HuH-7 (cell line): Measurements from ENCODE around the gene CHPF.

ENCODE experiments used
- DNase-seq: peaks from one replicate; pipeline ENCODE4 v3.0.0; 2011; ENCODE audit warnings: low spot score

The CHPF gene

GRCh38 chr2:219551441-219552381, 8.1 kb upstream of the CHPF start:
- DNase-seq: no peak

GRCh38 chr2:219549619-219550018, 6.0 kb upstream of the CHPF start:
- no peak for DNase-seq

- DNase-seq: no peak
Measured at GRCh38 chr2:219548990-219549389, 5.4 kb upstream of the CHPF start.

GRCh38 chr2:219547621-219548020, 4.0 kb upstream of the CHPF start:
- no peak for DNase-seq

- DNase-seq: no peak
Measured at GRCh38 chr2:219545943-219546352, 2.3 kb upstream of the CHPF start.

- DNase-seq: no peak
Measured at GRCh38 chr2:219545295-219545942, 1.8 kb upstream of the CHPF start.

GRCh38 chr2:219544567-219544966, 958 bp upstream of the CHPF start:
- no peak for DNase-seq

GRCh38 chr2:219542931-219543595, 546 bp downstream of the CHPF start:
- DNase-seq: peak; percentile 65

GRCh38 chr2:219541611-219542180, 1.9 kb downstream of the CHPF start:
- DNase-seq: peak; percentile 96

- DNase-seq: no peak
Measured at GRCh38 chr2:219540784-219541504, 2.7 kb downstream of the CHPF start.

- no peak for DNase-seq
Measured at GRCh38 chr2:219539926-219540678, 3.5 kb downstream of the CHPF start.

GRCh38 chr2:219538956-219539788, 4.4 kb downstream of the CHPF start:
- no peak for DNase-seq

- DNase-seq: no peak
Measured at GRCh38 chr2:219538504-219538951, 5.1 kb downstream of the CHPF start.

- no peak for DNase-seq
Measured at GRCh38 chr2:219537657-219538488, 5.7 kb downstream of the CHPF start.

GRCh38 chr2:219536967-219537366, 6.6 kb downstream of the CHPF start:
- no peak for DNase-seq

- DNase-seq: no peak
Measured at GRCh38 chr2:219536425-219536824, 7.2 kb downstream of the CHPF start.

GRCh38 chr2:219533930-219534661, 9.5 kb downstream of the CHPF start:
- no peak for DNase-seq

GRCh38 chr2:219532378-219532649, 11.3 kb downstream of the CHPF start:
- DNase-seq: no peak
